GM19455 (cell line): Measurements from ENCODE around the gene REG1A.

Experiments used
- ATAC-seq: cut with Tn5 transposase; IDR thresholded peaks from one replicate; pipeline ENCODE4 v1.9.1; 2021; ENCODE audit not compliant: unreplicated experiment

REG1A gene, protein sequence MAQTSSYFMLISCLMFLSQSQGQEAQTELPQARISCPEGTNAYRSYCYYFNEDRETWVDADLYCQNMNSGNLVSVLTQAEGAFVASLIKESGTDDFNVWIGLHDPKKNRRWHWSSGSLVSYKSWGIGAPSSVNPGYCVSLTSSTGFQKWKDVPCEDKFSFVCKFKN

DNA sequence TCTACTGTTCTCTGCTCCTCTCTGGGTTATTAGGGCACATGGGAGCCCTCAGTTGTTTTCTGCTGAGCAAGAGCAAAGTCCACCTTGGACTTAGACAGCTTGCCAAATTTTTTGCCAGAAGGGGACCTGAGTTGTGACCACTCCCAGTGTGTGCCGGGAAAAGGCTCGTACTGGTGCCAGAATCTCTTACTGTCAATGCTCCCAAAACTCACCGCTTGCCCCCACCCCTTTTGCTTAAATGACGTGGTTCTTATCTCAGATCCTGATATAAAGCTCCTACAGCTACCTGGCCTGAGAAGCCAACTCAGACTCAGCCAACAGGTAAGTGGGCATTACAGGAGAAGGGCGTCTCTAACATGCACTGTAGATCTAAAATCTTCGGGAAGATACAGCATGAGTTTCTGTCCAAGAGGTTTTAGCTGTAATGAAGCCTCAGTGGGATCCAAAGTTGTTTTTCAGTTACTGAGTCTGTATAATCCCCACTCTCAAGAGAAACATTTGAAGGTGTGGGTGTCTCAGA, at the start of gene REG1A:
REG1A (plus strand) TSS at position 295 of the 520 bp plus-strand sequence. CDS start 374 bp downstream, outside the sequence.
- no peak for ATAC-seq

DNA sequence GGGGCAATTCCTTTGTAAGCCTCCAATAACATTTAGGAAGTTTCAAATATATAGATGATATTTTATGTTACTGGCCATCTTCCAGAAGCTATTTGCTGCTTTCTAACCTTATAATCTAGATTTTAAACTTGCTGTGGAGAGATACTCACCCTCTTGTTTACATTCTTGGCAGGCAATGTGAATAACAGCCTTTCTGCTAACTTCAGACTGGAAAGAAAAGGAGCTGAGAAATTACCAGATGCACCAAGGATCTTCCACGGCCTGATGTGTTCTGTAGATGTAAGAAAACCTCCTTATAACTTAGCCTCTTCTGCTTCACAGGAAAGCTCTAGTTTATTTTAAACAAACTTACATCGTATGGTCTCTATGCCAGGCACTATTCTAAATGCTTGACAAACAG, 49.2 kb upstream of the REG1A start:
- ATAC-seq, result no peak

DNA sequence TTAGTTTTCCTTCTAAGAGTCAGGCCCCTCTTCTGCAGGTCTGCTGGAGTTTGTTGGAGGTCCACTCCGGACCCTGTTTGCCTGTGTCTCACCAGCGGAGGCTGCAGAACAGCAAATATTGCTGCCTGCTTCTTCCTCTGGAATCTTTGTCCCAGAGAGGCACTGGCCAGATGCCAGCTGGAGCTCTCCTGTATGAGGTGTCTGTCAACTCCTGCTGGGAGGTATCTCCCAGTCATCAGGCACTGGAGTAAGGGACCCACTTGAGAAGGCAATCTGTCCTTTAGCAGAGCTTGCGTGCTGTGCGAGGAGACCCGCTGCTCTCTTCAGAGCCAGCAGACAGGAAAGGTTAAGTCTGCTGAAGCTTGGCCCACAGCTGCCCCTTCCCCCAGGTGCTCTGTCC, 37.3 kb upstream of the REG1A start:
- no peak for ATAC-seq

DNA sequence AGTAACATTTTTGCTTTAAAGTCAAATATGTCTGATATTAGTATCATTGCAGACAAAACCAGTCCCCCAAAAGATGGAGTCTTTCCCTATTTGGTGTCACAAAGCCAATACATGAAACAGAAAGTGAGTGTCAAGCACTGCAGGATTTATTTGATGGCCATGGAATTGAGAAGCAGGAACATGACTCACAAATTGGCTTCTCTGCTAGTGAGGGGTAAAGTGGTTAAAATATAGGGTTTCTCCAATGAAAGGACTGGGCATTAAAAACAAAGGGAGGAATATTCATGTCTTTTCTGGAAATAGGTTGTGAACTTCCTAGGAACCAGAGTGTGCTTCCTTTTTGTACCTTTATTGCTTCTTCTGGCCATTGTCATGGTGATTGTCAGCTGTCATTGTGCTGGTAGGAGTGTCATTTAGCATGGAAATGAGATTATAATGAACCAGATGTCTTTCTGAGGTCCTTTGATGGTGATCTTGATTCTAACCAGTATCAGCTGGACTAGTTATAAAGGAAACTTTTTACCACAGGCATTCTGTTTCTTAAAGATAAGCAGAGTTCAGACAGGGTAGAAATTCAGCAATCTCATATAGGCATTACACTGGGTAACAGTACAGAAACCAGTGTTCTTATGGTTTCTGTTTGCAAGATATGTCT, 36.6 kb upstream of the REG1A start:
- ATAC-seq, result no peak

DNA sequence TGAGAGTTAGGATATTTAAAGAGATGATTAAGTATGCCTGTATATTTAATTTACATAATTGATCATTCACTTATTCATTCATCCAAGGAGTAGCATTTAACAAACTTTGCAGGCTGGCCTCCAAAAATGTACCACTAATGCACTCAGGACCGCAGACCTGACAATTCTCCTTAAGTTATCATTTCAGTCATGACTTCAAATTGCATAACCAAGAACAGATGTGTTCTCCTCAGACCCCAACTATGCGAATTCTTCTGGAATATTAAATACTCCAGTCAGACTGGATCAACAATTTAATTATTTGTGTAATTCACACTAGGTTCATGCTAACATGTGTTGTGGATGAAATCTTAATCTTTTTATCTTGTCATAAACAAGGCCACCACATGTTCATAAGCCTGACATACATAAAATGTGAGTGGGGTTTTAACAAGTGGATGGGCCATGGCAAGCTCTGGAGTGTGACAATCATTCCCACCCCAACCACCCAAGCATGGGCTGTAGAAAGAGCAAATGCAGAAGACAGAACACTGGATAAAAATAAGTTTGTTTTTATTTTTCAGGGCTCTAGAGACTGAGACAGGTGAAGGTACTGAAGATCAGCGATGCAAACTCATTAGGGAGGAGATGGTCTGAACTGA, 35.7 kb upstream of the REG1A start:
- ATAC-seq, result no peak

DNA sequence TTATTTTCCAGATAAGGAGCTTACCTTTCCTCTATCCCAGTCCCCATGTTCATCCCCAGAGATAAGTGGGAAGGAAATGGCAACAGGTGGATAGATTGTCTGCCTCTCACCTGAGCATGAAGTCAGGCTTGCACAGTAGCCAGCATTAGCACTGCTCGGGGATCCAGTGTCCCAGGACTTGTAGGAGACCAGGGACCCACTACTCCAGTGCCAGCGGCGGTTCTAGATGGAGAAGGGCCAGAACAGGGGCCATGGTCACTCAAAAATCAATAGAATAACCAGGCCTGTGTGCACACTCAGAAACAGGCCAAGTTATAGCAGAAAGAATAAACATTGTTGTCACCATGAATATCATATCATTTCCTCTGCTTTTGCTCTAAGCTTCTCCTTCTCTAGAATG, 34.9 kb upstream of the REG1A start:
- no peak for ATAC-seq

DNA sequence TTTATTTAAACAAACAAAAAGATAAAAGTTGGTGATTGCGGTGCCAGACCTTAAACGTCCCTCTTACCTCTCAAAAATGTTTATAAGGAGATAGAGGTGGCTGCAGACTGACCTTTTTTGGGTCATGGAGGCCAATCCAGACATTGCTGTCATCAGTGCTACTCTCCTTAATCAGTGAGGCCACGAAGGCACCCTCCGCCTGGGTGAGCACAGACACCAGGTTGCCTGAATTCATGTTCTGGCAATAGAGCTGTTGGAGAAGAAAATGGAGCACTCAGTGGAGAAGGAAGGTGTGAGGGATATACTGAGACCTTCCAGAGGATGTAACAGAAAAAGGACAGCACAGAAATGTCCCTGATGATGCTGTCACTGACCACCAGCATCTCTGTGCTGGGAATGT, 34.0 kb upstream of the REG1A start:
- no peak for ATAC-seq

DNA sequence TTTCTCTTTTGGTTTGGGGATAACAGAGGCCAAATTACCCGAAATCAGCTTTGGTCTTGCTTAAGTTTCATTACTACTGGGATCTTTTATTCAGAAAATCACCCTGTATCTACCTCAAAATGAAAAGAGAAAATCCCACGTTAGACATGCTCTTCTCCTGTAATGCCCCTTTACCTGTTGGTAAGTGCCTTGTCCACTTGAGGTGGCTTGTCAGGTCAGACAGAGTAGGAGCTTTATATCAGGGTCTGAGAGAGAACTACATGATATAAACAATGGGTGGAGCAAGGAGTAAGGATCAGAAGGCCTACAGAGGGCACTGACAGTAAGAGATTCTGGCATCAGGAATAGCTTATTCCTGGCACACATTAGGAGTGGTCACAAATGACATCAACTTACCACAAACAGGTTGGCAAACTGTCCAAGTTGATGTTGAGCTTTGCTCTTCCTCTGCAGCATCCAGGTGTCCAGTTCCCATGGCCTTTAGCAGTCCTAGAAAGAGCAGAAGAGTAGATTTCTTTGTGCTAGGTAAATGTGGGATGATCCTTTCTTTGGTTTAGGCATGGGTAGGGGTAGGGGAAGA, 32.4 kb upstream of the REG1A start, which contains the start of gene REG1B:
REG1B (minus strand) TSS at position 209 of the 580 bp plus-strand sequence. CDS start 381 bp downstream, outside the sequence.
- ATAC-seq, result no peak

DNA sequence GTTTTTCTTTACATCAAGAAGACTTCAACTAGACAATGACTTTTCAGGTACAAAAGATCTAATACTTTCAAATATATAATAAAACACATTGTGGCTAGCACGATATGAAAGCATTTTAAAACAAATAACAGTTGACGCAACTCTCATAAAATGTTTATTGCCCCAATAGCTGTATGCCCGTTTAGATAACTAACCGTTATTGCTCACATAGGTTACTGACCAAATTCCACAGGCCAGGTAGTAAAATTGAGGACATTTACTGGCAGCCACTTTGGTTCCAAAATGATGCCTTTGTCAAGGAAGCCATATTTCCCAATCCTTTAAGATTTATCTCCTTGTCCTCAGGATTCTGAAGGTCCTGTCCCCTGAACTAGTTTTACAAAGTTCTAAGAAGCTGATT, 29.6 kb upstream of the REG1A start:
- no peak for ATAC-seq

DNA sequence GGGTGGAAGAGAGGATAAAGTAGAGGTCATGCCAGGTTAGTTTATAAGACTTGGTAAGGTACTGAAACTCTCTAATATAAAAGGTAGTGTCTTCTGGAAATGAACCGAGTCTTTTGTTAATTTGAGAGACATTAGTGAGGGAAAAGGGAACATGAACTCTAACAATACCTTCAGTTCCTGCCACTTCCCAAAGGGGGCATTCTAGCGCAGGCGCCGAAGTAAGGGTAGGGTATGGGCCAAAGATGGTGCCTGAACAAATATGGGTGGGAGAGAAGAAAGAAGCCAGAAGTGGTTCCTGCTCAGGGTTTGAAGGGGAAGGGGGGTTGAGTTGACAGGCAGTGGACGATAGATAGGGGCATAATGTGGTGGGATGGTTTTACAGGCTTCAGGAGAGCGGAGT, 22.4 kb upstream of the REG1A start:
- no peak for ATAC-seq

DNA sequence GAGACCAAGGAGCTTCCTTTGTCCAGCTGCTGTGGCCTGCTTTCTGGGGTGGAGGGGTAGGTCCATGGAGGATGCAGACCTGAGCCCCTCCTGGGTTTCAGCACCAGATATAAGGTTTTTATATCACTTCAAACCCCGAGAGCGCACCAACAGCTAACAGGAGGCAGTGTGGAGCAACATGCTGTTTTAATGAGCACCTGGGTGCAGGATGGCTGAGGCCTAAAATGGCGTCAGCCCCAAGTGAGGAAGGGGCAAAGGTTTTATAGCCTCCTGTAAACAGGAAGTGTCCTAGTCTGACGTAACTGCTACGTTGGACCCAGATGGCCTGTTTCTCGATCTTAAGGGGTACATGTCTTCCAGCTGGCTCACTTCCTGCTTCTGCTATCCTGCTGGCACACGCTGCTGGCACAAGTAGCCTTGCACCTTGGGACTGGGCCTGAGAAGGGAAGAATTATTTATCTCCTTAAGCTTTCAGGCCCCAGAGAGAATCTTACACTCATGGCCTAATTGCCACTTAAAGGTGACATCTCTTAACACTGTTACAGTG, 21.1 kb upstream of the REG1A start:
- no peak for ATAC-seq

DNA sequence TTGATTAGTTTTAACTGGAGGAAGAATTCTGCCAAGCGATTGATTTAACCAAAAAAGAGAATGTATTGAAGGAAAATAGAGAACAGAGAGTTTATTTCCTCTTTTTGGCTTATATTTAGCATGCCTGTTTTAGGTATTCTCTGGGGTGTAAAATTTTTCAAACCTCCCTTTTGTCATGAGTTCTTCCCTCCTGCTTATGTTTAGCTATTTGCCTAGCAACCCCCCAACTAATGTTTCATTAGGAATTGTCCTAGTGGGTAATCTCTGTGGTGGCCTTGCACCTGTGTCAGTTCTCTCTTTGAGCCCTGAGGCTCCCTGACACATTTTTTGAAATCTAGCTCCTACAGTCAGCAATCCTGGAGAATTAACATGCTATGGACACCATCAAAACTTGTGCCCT, 20.0 kb upstream of the REG1A start:
- ATAC-seq, result no peak

DNA sequence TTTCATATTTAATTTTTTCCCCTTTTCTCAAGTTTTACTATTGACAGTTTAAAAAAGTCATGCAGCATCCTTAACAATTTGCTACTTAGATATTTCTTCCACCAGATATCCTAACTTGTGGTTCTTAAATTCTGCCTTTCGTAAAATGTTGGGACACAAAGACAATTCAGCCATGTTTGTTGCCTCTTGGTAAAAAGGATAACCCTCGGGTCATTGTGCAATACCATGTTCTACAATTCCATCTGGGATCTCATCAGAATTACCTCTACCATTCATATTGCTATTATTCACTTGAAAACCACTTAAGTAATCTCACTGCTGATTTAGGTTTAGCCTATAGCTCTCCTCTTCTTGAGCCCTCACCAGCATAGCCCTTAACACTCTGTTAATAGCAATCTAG, 19.3 kb upstream of the REG1A start:
- ATAC-seq, result no peak

DNA sequence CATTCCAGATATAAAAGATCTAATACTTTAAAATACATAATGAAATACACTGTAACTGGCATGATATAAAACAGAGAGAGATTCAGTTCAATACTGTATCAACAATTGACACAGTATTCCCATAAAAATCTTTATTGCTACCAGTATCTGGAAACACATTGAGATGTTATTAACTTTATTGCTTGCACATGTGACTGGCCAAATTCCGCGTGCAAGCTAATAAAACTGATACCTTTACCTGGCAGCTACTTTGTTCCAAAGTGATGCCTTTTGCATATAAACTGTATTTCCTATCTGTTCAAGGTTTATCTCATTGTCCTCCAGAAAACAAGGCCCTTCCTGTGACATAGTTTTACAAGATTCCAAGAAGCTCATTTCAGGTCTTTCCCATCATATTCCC, 17.1 kb upstream of the REG1A start:
- ATAC-seq, result no peak

DNA sequence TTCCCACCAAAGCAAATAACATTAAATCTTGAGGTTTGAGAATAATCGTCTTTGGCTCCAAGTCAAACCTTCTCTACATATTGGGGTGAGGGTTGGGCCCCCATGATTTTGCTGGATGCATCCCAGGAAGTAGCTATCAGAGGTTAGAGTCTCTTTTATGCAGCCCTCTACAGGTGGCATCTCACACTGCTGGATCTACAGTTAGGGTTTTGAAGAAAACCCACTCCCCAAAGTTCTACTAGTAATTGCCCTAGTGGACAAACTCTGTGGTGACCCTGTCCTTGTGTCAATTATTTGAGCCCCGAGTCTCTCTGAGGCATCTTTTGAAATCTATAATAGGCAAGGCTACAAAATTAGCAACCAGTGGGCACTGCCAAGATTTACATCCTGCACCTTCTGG, 15.0 kb upstream of the REG1A start:
- no peak for ATAC-seq

DNA sequence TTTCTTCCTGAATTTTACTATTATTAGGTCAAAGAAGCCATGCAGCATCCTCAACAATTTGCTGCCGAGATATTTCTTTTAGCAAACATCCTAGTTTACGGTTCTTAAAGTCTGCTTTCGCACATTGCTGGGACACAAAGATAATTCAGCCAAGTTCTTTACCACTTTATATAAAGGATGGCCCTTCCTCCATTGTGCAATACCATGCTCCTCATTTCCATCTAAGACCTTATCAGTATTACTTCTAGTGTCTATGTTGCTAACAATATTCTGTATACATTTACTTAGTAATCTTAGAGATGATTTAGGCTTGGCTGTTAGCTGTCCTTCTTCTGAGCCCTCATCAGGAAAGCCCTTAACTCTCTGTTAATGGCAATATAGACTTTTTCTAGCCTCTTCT, 8.0 kb upstream of the REG1A start:
- no peak for ATAC-seq

DNA sequence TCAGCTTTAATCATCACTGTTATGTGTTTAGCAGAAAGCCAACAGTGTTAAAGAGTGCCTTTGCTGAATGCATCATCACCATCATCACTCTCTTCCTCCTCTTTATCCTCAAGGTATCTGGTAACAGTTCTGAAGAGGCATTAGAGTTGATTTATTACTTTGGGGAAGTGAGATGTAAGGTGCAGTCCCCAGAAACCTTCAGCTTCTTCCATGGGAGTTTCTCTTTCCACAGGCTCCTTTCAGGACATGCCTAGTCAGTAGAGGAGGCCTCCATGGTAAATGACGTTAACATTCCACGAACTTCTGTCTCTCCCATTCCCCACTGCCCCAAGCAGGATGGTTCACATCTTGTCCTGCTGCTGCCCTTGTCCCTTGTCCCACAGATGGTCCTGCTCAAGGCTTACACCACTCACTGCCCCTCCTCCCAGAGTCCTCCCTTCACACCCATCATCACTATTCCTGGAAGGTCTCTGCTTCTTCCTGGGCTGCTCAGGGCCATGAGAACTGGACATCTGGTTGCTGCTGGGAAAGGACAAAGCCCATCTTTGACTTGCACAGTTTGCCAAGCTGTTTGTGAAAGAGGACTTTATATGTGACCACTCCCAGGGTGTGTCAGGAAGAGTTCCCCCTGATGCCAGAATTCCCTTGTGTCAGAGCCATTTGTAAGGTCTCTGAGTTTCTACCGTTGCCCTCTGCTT, 5.3 kb upstream of the REG1A start:
- ATAC-seq, result no peak

DNA sequence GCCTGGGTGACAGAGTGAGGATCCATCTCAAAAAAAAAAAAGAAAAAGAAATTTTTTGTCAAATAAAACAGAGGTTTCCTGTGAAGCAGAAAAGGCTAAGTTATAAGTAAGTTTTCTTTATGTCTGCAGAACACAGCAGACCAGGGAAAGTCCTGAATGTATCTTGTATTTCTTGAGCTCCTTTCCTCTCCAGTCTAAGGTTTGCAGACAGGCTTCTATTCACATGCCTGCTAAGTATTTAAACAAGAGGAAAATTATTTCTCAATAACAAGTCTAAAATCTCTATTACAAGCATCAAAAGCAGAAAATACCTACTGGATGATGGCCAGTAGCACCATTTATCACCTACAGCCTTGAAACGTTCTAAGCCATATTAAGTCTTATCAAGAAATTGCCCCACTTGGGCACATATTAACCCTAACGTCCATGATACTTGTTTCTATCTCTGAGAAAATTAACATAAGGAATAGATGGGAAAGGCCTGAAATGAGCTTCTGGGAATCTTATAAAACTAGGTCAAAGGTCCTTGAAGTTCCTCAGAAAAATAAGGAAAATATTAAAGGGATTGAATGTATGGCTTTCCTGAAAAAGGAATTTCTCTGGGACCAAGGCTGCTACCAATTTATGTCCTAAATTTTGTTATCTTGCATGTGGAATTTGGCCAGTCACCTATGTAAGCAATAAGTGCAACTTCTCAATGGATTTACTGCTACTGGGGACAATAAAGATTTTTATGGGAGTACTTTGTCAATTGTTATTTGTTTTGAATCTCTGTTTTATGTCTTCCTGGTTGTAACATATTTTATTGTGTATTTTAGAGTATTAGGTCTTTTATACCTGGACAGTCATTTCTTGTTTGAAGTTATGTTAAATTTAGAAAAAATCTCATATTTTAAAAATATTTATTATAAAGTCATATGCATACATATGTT, 3.0 kb upstream of the REG1A start:
- ATAC-seq, result no peak

DNA sequence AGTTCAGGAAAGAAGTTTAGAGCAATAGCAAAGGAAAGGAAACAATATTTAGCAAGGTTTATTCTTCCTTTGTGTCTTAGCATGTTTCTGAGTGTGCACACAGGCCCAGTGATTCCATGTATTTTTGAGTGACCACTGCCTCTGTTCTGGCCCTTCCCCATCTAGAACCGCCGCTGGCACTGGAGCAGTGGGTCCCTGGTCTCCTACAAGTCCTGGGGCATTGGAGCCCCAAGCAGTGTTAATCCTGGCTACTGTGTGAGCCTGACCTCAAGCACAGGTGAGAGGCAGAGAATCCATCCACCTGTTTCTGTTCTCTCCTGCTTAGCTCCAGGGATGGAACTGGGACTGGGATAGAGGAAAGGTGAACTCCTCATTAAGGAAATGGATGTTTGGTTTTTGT, 2.4 kb downstream of the REG1A start:
- ATAC-seq, result no peak
